CMK (cell line): ENCODE measurements around the gene MMP20.

Experiments
- DNase-seq: peaks from one replicate; pipeline ENCODE4 v3.0.0-alpha.2; 2010; ENCODE audit warnings: low read depth

Gene MMP20

GRCh38 chr11:102592131-102592530 lies 33.0 kb downstream of the MMP20 start:
- DNase-seq, result no peak

GRCh38 chr11:102591160-102591718 lies 33.9 kb downstream of the MMP20 start:
- no peak for DNase-seq

- DNase-seq, result no peak
These were observed 34.7 kb downstream of the MMP20 start for GRCh38 chr11:102590276-102591049.

- no peak for DNase-seq
These were observed 36.1 kb downstream of the MMP20 start for GRCh38 chr11:102589047-102589459.

GRCh38 chr11:102587722-102588121 lies 37.4 kb downstream of the MMP20 start:
- no peak for DNase-seq

- DNase-seq, result no peak
These were observed 41.8 kb downstream of the MMP20 start for GRCh38 chr11:102583141-102583873.

GRCh38 chr11:102582140-102582539 lies 43.0 kb downstream of the MMP20 start:
- DNase-seq, result no peak

GRCh38 chr11:102581066-102581465 lies 44.1 kb downstream of the MMP20 start:
- DNase-seq, result no peak

GRCh38 chr11:102580185-102580951 lies 44.8 kb downstream of the MMP20 start:
- DNase-seq, result no peak

GRCh38 chr11:102577723-102578122 lies 47.4 kb downstream of the MMP20 start:
- DNase-seq, result no peak

GRCh38 chr11:102577182-102577581 lies 48.0 kb downstream of the MMP20 start:
- no peak for DNase-seq

- DNase-seq, result no peak
These were observed 48.8 kb downstream of the MMP20 start for GRCh38 chr11:102576350-102576749.

- DNase-seq, result no peak
These were observed 50.1 kb downstream of the MMP20 start for GRCh38 chr11:102575012-102575411.

- no peak for DNase-seq
These were observed 51.3 kb downstream of the MMP20 start for GRCh38 chr11:102573851-102574250.

GRCh38 chr11:102572554-102573220 lies 52.4 kb downstream of the MMP20 start:
- DNase-seq, result no peak

GRCh38 chr11:102568851-102569250 lies 56.3 kb downstream of the MMP20 start:
- DNase-seq, result no peak

- DNase-seq, result no peak
These were observed 59.0 kb downstream of the MMP20 start for GRCh38 chr11:102566112-102566511.

GRCh38 chr11:102564110-102564509 lies 61.0 kb downstream of the MMP20 start:
- no peak for DNase-seq

GRCh38 chr11:102561636-102562035 lies 63.5 kb downstream of the MMP20 start:
- DNase-seq, result no peak

GRCh38 chr11:102560555-102561011 lies 64.5 kb downstream of the MMP20 start:
- DNase-seq, result no peak

GRCh38 chr11:102559839-102560238 lies 65.3 kb downstream of the MMP20 start:
- no peak for DNase-seq

GRCh38 chr11:102555091-102555490 lies 70.0 kb downstream of the MMP20 start:
- DNase-seq, result no peak
